ENCODE results near the gene CD84.

CD84 gene

DNA sequence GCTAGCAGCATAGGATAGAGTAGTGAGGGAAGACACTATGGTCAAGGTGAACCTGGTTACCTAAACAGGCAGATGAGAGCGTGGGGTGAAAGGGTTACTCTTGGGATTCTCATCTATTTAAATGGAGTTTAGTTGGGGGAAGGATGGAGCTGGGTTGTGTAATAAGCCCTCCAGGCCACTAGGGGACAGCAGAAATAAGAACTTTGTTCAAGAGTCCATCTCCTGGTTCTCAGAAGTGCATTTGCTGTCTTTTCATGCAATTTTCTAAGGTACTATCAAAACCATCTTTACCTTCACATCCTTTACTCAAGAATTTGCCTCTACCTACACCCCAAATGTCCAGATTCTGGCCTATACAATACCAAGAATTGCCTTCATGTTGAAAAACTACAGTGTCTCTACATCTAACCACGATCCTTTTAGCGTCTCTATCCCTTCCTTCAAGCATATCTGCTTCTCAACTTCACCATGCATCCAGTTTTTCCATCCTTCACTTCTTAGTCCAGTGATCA, 39.5 kb upstream of the CD84 start:
- Histone ChIP-seq H3K4me1 (ENCODE audit: insufficient read depth, low read length) (peaks cover 34% of the 10 kb centered on the region), H3K27ac (ENCODE audit: low read length) (no peak overlapping the region), H3K4me3 (ENCODE audit: low read depth in 1 of 2, low read length in 2 of 2) (no peak overlapping the region), H3K9ac (ENCODE audit: low read depth, low read length) (no peak overlapping the region), H3K36me3 (ENCODE audit: insufficient read depth, low read length) (no peaks in the 10 kb centered on the region), H3K27me3 (ENCODE audit: insufficient read depth, low read length, poor library complexity) (no peaks in the 10 kb centered on the region), H4K20me1 (ENCODE audit: insufficient read depth, low read length) (no peaks in the 10 kb centered on the region), H2AFZ (ENCODE audit: low read depth, low read length) (no peak overlapping the region), H3K79me2 (ENCODE audit: insufficient read depth, low read length) (no peaks in the 10 kb centered on the region), H3K9me3 (ENCODE audit: insufficient read depth, low read length, severe bottlenecking) (no peaks in the 10 kb centered on the region), H3K4me2 (ENCODE audit: insufficient read depth, low read length) (no peak overlapping the region)
- TF ChIP-seq EZH2 (IDR thresholded peaks at IDR 0.05; ENCODE audit: borderline replicate concordance, low read depth, low read length, severe bottlenecking), result no peak
- TF ChIP-seq, protein P1, sequence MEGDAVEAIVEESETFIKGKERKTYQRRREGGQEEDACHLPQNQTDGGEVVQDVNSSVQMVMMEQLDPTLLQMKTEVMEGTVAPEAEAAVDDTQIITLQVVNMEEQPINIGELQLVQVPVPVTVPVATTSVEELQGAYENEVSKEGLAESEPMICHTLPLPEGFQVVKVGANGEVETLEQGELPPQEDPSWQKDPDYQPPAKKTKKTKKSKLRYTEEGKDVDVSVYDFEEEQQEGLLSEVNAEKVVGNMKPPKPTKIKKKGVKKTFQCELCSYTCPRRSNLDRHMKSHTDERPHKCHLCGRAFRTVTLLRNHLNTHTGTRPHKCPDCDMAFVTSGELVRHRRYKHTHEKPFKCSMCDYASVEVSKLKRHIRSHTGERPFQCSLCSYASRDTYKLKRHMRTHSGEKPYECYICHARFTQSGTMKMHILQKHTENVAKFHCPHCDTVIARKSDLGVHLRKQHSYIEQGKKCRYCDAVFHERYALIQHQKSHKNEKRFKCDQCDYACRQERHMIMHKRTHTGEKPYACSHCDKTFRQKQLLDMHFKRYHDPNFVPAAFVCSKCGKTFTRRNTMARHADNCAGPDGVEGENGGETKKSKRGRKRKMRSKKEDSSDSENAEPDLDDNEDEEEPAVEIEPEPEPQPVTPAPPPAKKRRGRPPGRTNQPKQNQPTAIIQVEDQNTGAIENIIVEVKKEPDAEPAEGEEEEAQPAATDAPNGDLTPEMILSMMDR (IDR thresholded peaks at IDR 0.05; ENCODE audit: borderline replicate concordance, extremely low read depth, low read length, poor library complexity, severe bottlenecking), result peak; percentile 70
- DNase-seq, result peak; percentile 35
- 0 out of 3 replicates have a peak, but pooled peaks have one; percentile 25 for ATAC-seq (ENCODE audit: insufficient read depth, low read depth)

DNA sequence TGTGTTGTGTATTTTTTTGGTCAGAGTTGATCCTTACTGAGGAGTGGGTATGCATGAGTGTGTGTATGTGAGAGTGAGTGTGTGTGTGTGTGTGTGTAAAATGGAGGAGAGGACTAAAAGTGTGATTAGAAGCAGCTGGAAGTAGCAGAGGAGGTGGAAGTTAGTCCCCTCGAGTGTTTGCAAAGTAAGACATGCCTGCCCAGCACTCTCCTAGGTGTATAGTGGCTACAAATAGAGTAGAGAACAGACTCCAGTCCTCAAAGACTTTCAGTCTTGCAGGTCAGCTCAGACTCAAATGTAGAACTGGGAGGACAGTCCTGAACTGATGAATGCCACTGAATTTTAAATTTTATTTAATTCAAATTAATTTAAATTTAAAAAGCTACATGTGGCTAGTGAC, 39.0 kb upstream of the CD84 start:
- no peak overlapping the region for H3K4me2 ChIP-seq (ENCODE audit: insufficient read depth, low read length)
- H3K79me2 ChIP-seq (ENCODE audit: insufficient read depth, low read length), result no peaks in the 10 kb centered on the region
- TF ChIP-seq, protein P1 (IDR thresholded peaks at IDR 0.05; ENCODE audit: borderline replicate concordance, extremely low read depth, low read length, poor library complexity, severe bottlenecking), result no peak
- TF ChIP-seq EZH2 (IDR thresholded peaks at IDR 0.05; ENCODE audit: borderline replicate concordance, low read depth, low read length, severe bottlenecking), result no peak
- H3K27ac ChIP-seq (ENCODE audit: low read length), result no peak overlapping the region
- H3K4me3 ChIP-seq (ENCODE audit: low read depth in 1 of 2, low read length in 2 of 2), result no peak overlapping the region
- H3K9me3 ChIP-seq (ENCODE audit: insufficient read depth, low read length, severe bottlenecking), result no peaks in the 10 kb centered on the region
- no peaks in the 10 kb centered on the region for H4K20me1 ChIP-seq (ENCODE audit: insufficient read depth, low read length)
- no peaks in the 10 kb centered on the region for H3K36me3 ChIP-seq (ENCODE audit: insufficient read depth, low read length)
- H3K27me3 ChIP-seq (ENCODE audit: insufficient read depth, low read length, poor library complexity), result no peaks in the 10 kb centered on the region
- ATAC-seq (ENCODE audit: insufficient read depth, low read depth) (no peak), DNase-seq (no peak)
- H3K4me1 ChIP-seq (ENCODE audit: insufficient read depth, low read length), result peaks cover 29% of the 10 kb centered on the region
- no peak overlapping the region for H2AFZ ChIP-seq (ENCODE audit: low read depth, low read length)
- H3K9ac ChIP-seq (ENCODE audit: low read depth, low read length), result no peak overlapping the region

DNA sequence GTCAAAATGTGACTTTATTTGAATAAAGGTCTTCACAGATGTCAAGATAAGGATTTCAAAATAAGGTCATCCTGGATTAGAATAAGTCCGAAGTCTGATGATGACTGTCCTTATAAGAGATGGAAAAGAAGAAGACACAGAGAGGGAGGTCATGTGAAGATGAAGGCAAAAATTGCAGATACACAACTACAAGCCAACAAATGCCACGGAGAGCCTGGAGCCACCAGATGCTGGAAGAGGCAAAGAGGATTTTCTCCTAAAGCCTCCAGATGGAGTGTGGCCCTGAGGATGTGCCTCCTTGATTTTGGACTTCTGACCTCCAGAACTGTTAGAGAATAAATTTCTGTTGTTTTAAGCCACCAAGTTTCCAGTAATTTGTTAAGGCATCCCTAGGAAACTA, 36.4 kb upstream of the CD84 start:
- no peak for DNase-seq
- TF ChIP-seq, protein P1 (IDR thresholded peaks at IDR 0.05; ENCODE audit: borderline replicate concordance, extremely low read depth, low read length, poor library complexity, severe bottlenecking), result no peak
- TF ChIP-seq EZH2 (IDR thresholded peaks at IDR 0.05; ENCODE audit: borderline replicate concordance, low read depth, low read length, severe bottlenecking), result no peak
- H3K4me2 ChIP-seq (ENCODE audit: insufficient read depth, low read length), result no peak overlapping the region
- no peaks in the 10 kb centered on the region for H4K20me1 ChIP-seq (ENCODE audit: insufficient read depth, low read length)
- no peak for ATAC-seq (ENCODE audit: insufficient read depth, low read depth)
- H3K27me3 ChIP-seq (ENCODE audit: insufficient read depth, low read length, poor library complexity), result no peaks in the 10 kb centered on the region
- H2AFZ ChIP-seq (ENCODE audit: low read depth, low read length), result no peak overlapping the region
- H3K4me1 ChIP-seq (ENCODE audit: insufficient read depth, low read length), result peaks cover 6% of the 10 kb centered on the region; the same call in 1 of the 2 replicates
- no peak overlapping the region for H3K27ac ChIP-seq (ENCODE audit: low read length)
- no peaks in the 10 kb centered on the region for H3K36me3 ChIP-seq (ENCODE audit: insufficient read depth, low read length)
- no peaks in the 10 kb centered on the region for H3K9me3 ChIP-seq (ENCODE audit: insufficient read depth, low read length, severe bottlenecking)
- H3K4me3 ChIP-seq (ENCODE audit: low read depth in 1 of 2, low read length in 2 of 2), result no peak overlapping the region
- H3K9ac ChIP-seq (ENCODE audit: low read depth, low read length), result no peak overlapping the region
- no peaks in the 10 kb centered on the region for H3K79me2 ChIP-seq (ENCODE audit: insufficient read depth, low read length)
